Nephron (organoid): ENCODE data around the gene PDZD8.
A peak's percentile ranks its signal among the peaks of the same experiment; 100 is the strongest.

Experiments
- H3K27ac Mint-ChIP-seq, 3 experiments: 2 replicates each; pipeline ENCODE4 v1.8.0; 2020; ENCODE audit warnings: mixed read lengths in 3 of 3, mild to moderate bottlenecking in 2 of 3, moderate library complexity in 1 of 3
- H3K27me3 Mint-ChIP-seq: 2 replicates; pipeline ENCODE4 v1.8.0; 2021; ENCODE audit warnings: low read depth, mild to moderate bottlenecking, moderate library complexity, mixed read lengths
- H3K36me3 Mint-ChIP-seq: 2 replicates; pipeline ENCODE4 v1.8.0; 2020; ENCODE audit warnings: low read depth, mixed read lengths
- H3K4me1 Mint-ChIP-seq: 2 replicates; pipeline ENCODE4 v1.8.0; 2020; ENCODE audit warnings: mixed read lengths
- H3K4me3 Mint-ChIP-seq, 3 experiments: 2 replicates each; pipeline ENCODE4 v1.8.0; 2020; ENCODE audit warnings: mild to moderate bottlenecking in 3 of 3, mixed read lengths in 3 of 3, moderate library complexity in 2 of 3
- H3K9me3 Mint-ChIP-seq: 2 replicates; pipeline ENCODE4 v1.8.0; 2020; ENCODE audit warnings: mixed read lengths
- TF ChIP-seq, protein P1 (sequence below), 3 experiments: fragments of 200-600 bp; sonication (generic); IDR thresholded peaks; one replicate each; pipeline ENCODE4 v1.5.0; 2021; ENCODE audit warnings: antibody characterized with exemption in 3 of 3; ENCODE audit not compliant: unreplicated experiment in 3 of 3

PDZD8 gene

DNA sequence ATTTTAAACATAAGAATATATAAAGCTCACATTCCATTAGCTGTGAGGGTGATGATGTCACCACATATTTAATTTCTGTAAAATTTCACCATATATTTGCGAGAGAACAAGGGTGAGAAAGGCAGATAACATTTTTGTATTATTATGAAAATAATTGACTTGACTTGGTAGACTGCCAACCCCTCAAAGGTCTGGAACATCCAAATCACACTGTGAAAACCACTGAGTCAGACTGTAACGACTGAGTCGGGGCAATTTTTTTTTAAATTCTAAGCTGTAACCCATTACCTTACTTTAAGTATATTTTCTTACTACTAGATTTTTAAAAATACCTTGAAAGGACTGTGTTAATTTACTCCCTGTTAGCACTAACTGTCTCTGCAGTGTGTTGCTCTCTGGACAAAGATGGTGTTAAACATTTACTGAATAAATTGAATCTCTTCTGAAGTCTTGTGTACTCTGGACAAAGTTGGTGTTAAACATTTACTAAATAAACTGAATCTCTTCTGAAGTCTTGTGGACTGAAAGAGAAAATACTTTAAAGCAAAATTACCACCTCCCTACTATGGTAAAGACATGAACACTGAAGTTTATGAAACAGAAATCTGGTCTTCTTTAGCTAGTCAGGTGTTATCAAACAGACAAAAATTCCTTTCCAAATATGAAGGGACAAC lies 14.1 kb downstream of the PDZD8 start:
- peak overlapping the region; percentile 87 to 98 (median 88) for H3K27ac Mint-ChIP-seq
- peaks cover 25% of the 10 kb centered on the region for H3K4me1 Mint-ChIP-seq
- TF ChIP-seq, protein P1, sequence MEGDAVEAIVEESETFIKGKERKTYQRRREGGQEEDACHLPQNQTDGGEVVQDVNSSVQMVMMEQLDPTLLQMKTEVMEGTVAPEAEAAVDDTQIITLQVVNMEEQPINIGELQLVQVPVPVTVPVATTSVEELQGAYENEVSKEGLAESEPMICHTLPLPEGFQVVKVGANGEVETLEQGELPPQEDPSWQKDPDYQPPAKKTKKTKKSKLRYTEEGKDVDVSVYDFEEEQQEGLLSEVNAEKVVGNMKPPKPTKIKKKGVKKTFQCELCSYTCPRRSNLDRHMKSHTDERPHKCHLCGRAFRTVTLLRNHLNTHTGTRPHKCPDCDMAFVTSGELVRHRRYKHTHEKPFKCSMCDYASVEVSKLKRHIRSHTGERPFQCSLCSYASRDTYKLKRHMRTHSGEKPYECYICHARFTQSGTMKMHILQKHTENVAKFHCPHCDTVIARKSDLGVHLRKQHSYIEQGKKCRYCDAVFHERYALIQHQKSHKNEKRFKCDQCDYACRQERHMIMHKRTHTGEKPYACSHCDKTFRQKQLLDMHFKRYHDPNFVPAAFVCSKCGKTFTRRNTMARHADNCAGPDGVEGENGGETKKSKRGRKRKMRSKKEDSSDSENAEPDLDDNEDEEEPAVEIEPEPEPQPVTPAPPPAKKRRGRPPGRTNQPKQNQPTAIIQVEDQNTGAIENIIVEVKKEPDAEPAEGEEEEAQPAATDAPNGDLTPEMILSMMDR (IDR thresholded peaks at IDR 0.05; ENCODE audit: unreplicated experiment in 3 of 3) = no peak
- H3K9me3 Mint-ChIP-seq = no peaks in the 10 kb centered on the region
- no peaks in the 10 kb centered on the region for H3K27me3 Mint-ChIP-seq
- H3K4me3 Mint-ChIP-seq = peak overlapping the region; percentile 29 to 51 (median 47)
- peaks cover 4% of the 10 kb centered on the region for H3K36me3 Mint-ChIP-seq

DNA sequence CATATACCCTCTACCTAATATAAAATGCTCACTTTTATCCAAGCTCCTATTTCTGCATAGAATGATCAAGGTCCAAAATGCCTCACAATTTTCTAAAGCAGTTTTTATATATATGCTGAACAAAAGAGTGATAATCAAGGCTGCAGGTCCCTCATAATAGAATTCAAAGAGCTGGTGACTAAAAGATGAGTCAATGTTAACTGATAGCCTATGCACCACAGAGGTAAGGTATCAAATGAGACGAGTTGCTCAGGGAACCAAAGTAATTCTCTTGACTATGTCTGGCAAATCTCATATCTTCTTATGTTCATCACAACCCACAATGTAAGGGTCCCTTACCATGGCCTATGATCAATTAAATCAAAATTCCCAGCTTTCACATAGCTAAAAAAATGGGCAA lies 15.2 kb downstream of the PDZD8 start:
- Mint-ChIP-seq H3K9me3 (no peaks in the 10 kb centered on the region), H3K4me3 (no peak overlapping the region), H3K27me3 (no peaks in the 10 kb centered on the region), H3K27ac (peak overlapping the region; percentile 23 to 78 (median 77)), H3K36me3 (peaks cover 4% of the 10 kb centered on the region), H3K4me1 (peaks cover 20% of the 10 kb centered on the region)
- TF ChIP-seq, protein P1 (IDR thresholded peaks at IDR 0.05; ENCODE audit: unreplicated experiment in 3 of 3) = no peak

DNA sequence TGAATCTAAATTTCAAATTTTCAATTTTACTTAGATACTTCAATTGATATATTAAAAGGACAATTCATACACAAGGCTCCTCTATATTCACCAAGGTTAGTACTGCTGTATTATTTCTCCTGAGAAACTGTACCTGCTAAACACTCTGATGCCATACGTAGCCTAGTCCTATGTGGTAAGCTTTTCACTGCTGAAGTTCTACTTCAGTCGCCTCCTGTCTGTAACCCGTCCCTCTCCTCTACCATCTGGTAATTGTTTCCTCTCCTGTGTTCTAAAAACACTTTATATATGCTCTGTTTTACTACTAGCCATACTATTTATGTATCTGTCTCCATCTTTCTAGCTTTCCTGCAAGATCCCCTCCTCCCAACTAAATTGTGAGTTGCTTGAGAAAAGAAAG lies 20.2 kb downstream of the PDZD8 start:
- Mint-ChIP-seq H3K4me3 (no peak overlapping the region), H3K27ac (no peak overlapping the region)

DNA sequence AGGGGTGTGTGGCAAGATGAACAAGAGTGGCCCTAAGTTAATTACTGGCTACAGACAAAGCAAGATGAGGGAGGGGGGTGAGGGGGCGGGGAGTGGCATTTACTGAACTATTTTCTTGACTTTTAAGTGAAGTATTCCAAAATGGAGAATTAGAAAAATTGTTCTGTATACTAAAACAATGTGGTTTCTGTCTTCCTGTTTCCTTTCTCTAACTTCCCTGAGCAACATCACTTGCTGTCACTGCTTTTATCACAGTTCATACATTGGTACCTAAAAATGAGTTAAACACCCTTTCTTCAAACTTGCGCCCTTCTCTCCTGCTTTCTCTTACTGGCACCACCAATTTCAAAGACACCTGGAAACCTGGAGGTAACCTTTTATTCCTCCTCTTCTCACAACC lies 21.6 kb downstream of the PDZD8 start:
- TF ChIP-seq, protein P1 (IDR thresholded peaks at IDR 0.05; ENCODE audit: unreplicated experiment in 3 of 3) = no peak
- H3K27ac Mint-ChIP-seq = no peak overlapping the region
- H3K4me3 Mint-ChIP-seq = no peak overlapping the region
- peaks cover 4% of the 10 kb centered on the region for H3K36me3 Mint-ChIP-seq
- no peaks in the 10 kb centered on the region for H3K4me1 Mint-ChIP-seq
- H3K9me3 Mint-ChIP-seq = no peaks in the 10 kb centered on the region
- H3K27me3 Mint-ChIP-seq = no peaks in the 10 kb centered on the region

More for the DNA sequence above, 20.2 kb downstream of the PDZD8 start:
- Mint-ChIP-seq H3K36me3 (peaks cover 4% of the 10 kb centered on the region), H3K4me1 (peaks cover 2% of the 10 kb centered on the region), H3K27me3 (no peaks in the 10 kb centered on the region), H3K9me3 (no peaks in the 10 kb centered on the region)
- TF ChIP-seq, protein P1 (IDR thresholded peaks at IDR 0.05; ENCODE audit: unreplicated experiment in 3 of 3) = no peak

DNA sequence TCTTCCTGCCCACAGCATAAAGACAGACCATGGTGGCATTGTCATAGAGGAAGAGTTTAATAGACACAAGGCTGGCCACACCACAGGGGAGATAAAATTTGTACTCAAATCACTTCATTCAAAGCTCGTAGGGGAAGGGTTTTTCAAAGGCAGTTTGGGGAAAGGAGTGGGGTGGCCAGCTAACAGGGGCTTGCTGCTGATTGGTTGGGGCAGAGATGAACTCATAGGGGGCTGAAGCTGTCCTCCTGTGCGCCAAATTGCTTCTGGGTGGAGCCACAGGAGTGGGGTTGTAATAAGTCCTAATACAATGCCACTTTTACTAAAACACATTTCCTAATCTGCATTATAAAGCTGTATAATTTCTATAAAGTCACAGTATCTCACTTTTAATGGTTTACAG lies 22.5 kb downstream of the PDZD8 start:
- H3K27ac Mint-ChIP-seq = no peak overlapping the region
- no peak overlapping the region for H3K4me3 Mint-ChIP-seq
- H3K27me3 Mint-ChIP-seq = no peaks in the 10 kb centered on the region
- H3K36me3 Mint-ChIP-seq = no peaks in the 10 kb centered on the region
- no peaks in the 10 kb centered on the region for H3K4me1 Mint-ChIP-seq
- H3K9me3 Mint-ChIP-seq = no peaks in the 10 kb centered on the region
- TF ChIP-seq, protein P1 (IDR thresholded peaks at IDR 0.05; ENCODE audit: unreplicated experiment in 3 of 3) = no peak

DNA sequence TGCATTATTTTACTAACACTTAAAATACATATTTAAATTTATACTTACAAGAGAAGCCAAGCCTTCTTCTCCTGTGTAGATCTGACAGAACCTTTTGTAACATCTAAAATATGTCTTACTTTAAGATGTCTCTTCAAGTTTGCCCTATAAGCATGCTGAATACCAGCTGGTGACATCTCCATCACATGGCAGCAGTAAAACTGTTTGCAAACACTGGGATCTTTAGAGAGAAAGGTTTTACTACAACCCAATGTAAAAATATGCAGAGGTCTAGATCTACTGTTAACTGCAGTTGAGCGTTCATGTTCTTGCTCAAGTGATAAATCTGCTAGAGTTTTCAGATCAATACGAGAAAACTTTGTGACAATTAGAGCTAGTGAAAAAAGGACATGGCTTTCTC lies 23.2 kb downstream of the PDZD8 start:
- Mint-ChIP-seq H3K4me1 (no peaks in the 10 kb centered on the region), H3K9me3 (no peaks in the 10 kb centered on the region), H3K27ac (no peak overlapping the region), H3K36me3 (no peaks in the 10 kb centered on the region), H3K27me3 (no peaks in the 10 kb centered on the region), H3K4me3 (no peak overlapping the region)
- TF ChIP-seq, protein P1 (IDR thresholded peaks at IDR 0.05; ENCODE audit: unreplicated experiment in 3 of 3) = no peak
